HTR-8/SVneo (cell line): ENCODE results near the gene RPS27L.
A peak's percentile ranks its signal among the peaks of the same experiment; 100 is the strongest.

Experiments
- DNase-seq: peaks from one replicate; pipeline ENCODE4 v3.0.0; 2011; ENCODE audit warnings: low spot score, mixed read lengths; ENCODE audit not compliant: insufficient read length
- FAIRE-seq: peaks from 2 replicates; lab custom pipeline; 2011; peaks lifted over from hg19 to GRCh38; lab: Jason Lieb, UNC

Gene RPS27L

DNA sequence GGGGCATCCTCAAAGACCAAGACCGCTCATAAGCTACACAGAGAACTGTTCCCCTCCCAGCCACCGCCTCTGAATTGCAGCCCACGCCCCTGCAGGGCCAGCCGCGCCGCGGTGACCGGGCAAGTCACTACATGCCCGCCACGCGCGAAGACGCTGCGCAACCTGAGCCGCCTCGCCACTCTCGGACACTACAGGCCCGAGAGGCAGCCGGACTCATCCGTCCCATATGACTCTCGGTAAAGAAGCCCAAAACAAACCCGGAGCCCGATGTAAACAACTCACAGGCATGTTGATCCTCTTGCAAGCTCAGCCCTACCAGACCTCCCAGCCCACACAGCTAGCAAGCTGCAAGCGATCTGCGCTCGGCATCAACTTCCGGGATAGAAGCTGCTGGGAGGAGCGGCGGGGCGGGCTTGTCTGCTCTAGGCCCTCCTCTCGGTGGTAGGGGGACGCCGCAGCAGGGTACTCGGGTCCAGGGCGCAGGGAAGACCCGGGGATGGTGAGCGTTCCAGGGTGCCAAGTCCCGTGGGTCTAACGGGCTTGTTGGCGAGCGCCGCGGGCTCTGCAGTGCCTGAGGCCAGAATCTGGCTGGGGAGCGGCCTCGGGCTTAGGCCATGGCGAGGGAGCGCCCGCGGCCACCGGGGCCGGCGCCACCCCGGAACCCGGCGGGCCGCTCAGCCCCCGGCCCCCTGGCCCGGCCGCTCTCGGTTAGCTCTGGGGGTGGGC, at the start of gene RPS27L:
Gene RPS27L (minus strand): TSS at position 360 of the 726 bp plus-strand sequence. CDS start 72 bp downstream, at position 288.
- DNase-seq (peak; percentile 87), FAIRE-seq (peak; percentile 77)

DNA sequence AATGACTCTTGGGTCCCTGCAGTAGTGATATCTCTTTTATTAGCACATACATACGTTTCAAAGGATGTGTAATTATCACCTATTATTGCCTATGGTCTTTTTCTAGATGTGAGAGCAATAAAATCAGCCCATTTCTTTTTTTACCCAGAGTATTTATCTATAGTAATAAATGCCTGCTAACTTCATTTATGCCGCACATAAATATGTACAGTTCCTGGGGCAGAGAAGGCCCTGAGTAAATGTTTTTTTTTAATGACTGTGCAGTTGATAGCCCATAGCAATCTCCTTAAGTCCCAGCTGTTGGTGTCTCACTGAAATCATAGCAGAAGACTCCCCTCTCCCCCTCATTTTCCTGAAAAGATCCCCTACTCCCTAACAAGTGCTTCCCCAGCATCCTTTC, 48.8 kb upstream of the RPS27L start:
- DNase-seq (no peak), FAIRE-seq (no peak)

DNA sequence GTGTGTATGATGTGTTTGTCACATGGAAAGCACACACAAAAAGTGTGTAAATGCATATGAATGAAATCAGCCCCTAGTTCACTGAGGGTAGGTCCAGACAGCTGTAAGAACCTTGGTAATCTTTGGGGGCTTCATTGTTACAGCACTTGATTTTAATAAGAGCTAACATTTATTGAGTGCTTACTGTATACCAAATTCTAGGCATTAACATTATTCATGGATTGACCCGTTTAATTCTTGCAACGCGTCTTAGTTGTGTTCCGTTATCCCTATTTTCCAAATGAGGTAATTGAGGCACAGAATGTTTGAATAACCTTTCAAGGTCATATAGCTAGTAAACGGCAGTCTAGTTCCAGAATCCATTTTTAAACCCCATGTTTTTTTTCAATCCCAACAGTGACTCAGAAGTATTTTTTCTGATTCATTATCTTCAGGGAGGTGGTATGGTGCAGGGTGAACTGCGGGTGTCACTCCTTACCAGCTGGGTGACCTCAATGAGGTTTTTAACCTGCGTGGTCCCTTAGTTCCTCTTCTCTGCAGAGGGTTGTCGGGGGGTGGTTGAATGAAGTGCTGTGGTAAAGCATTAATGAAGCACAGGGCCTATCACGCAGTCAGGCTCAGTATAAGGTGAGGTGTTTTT, 46.3 kb upstream of the RPS27L start:
- no peak for FAIRE-seq
- no peak for DNase-seq

DNA sequence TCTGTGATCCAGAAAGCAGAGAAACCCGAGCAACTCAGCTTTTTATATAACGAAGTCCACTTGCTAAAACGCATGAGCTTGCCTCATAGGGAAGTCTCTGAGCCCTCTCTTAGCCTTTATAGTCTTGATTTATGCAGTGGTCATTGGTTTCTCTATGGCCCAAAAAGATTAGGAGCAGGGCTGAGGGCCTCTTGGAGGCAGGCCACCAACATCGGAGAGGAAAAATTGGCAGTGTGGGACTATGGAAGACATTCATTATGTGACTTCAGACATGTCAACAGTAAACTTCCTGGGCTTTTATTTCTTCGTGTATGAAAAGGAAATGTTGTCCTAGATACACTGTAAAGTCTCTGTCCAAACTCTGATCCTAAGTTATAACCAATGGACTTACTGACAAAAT, 45.6 kb upstream of the RPS27L start:
- FAIRE-seq: no peak
- DNase-seq: no peak

DNA sequence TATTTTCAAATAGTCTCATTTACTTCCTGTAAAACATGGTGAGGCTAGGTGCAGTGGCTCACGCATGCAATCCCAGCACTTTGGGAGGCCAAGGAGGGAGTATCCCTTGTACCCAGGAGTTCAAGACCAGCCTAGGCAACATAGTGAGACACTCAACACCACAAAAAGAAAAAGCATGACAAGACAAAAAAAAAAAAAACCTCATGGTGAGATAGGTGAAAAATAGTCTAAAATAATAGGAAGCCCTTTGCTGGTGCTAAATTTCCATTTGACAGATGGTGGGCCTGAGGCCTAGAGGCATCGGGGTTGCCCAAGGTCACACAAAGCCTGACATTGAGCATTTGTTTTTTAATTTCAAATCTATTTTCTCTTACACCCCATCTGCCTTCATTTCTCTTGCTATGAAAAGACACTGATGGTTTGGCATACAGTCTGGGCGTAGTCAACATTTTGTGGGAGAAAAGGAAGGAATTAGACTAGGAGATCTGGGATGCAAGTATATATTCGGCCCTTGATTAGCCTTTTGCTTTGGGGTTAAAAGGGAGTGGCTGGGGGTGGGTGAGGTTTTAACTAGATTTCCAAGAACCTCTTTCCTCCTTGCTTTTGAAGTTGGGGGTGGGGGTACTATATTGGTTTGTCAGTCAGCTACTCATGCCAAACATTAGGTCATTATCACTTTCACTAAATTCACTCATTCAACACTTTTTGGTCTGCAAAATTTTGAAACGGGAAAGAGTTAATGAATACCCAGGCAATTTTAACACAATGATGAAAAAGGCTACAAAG, 43.4 kb upstream of the RPS27L start:
- FAIRE-seq (no peak), DNase-seq (no peak)

DNA sequence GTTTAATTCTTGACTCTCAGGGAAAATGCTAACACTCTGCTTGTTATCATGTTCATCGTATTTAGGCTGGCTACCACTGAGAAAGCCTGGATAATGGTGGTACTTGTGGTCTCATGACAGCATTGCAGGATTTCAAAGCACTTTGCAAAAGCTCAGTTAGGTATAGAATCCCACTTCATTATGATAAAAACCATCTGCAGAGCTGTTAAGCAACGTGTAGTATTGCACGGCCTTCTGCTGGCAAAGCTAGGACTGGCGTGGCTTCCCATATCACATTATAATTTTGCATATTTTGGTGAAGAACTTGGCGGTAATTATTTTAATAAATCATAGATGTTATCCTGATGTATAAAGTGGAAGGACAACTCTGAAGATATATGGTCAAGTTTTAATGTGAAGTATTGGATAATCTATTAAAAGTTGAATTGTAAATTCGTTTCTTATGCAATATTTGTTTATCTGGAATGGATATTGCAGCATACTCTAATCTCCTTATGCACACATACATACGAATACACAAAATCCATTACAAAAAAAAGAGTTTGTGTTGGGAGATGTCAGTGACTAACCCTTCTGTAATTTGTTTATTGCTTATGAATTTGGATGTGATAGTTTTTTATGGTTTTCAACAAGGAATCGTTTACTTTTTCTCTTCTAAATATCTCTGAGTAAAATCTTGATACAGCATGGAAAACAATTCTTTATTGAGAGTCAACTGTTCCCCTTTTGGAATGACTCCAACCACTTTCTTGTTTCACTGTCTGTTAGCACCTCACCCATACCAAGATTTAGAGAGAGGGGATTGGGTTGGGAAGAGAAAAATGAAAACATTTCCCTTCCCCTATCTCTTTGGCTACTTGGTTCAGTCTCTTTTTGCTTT, 41.3 kb upstream of the RPS27L start:
- no peak for FAIRE-seq
- DNase-seq: no peak

DNA sequence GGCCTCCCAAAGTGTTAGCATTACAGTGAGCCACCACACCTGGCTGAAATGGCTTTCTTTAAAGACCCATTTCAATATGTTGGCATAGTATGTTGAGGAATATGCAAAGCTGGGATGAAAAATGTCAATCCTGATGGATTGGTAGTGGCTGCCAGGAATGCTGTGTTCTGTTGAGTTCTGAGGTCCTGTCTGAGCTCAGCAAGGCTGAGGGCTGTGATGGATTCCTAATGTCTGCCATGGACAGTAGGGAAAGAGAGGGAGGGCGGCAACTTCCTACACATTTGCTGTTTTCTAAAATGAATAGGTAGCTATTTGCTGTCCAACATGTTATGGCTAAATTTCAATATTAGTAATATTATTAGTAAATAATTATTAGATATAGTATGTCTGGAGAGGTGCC, 40.3 kb upstream of the RPS27L start:
- no peak for FAIRE-seq
- no peak for DNase-seq

DNA sequence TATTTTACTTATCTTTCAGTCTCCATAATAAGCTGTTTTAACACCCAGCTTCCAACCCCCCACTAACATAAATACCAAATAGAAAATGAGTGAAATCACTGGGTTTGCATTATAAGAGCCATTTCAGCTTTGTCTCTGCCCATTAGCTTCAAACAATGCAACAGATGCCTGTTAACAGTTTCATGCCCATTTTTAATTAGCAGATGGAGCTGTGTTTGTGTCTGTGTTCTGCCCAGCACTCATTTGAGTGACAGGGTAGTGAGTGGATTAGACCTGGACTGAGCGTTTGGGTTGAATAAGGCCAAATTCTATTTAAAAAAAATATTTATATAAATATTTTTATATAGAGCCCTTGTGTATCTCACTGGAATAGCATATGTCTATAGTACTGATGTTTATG, 39.6 kb upstream of the RPS27L start:
- FAIRE-seq (no peak), DNase-seq (no peak)

DNA sequence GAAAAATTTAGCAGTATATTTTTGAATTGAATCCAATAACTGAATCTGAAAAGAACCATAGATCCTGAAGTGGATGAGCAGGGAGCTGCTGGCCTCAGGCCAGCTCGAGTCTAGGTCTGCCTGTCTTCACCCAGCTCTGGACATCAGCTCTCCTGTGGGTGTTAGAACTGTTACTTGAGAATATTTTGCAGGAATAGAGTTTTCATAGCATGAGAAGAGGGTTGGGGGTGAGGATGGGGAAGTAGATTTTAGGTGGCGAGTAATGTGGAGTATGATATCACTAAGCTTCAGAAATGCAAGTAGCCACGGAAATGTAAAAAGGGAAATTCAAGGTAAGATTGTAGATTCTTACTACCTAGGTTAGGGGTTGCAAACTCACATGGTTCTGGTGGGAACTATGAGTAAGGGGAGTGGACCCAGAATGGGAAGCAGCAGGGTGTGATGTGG, 38.3 kb upstream of the RPS27L start:
- FAIRE-seq (no peak), DNase-seq (no peak)

DNA sequence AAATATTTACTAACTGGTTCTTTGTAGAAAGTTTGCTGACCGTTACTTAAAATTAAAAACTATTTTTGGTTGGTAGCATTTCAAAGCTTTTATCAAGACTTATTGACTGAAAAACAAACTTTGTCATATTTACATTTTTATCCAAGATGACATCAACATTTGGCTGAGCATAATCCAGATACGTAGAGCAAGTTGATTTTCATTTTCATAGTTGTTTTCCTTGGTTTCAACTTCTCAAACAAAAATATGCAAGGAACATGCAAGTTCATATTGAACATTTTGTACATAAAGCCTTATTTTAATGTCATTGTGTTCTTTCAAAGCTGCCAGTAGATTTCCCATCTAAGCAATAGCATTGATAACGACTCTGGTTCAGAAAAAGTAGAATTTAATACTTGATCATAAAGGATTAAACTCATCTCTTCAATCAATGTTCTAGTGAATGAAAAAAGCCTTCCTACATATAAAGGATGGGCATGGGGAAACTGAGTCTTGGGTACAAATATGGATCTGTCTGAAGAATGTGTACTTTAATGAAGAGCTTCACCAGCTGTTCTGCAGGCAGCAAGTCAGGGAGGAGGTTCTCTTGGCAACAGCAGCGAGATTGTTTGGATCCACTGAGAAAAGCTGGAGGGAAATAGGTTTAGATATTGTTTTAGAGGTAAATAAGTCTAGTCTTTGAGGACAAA, 37.7 kb upstream of the RPS27L start:
- FAIRE-seq (no peak), DNase-seq (no peak)

DNA sequence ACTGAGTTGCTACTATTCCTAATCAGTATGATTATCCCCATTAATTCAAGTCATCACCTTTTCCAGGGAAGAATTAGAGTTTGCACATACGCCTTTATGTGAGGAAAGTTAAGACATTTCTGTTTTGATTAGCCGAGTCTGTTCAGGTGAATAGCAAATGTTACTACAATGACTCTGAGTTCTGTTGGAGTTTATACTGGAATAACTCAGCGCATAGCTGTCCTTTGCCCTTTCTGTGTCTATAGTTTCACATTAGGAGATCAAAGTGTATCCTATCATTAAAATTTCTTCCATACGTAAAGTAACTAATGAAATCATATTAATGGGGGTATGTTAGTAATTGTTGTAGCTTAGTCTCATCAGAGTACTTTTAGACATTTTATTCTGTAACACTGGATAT, 37.0 kb upstream of the RPS27L start:
- DNase-seq: no peak
- FAIRE-seq: no peak

DNA sequence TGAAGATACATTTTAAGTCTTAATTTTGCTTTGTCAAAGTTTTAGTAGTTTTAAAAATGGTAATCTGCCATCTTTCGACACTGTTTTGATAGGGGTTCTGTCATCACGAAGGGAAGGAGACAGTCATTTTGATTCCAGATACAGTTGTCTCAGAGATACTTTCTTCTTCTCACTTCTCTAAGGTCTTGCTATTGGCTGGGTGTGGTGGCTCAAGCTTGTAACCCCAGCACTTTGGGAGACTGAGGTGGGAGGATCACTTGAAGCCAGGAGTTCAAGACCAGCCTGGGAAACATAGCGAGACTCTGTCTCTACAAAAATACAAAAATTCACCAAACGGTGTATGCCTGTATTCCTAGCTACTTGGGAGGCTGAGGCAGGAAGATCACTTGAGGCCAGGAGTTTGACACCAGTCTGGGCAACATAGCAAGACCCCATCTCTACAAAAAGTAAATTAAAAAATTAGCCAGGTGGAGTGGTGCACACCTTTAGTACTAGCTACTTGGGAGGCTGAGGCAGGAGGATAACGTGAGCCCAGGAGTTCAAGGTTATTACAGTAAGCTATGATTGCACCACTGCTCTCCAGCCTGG, 35.4 kb upstream of the RPS27L start:
- DNase-seq: no peak
- no peak for FAIRE-seq

DNA sequence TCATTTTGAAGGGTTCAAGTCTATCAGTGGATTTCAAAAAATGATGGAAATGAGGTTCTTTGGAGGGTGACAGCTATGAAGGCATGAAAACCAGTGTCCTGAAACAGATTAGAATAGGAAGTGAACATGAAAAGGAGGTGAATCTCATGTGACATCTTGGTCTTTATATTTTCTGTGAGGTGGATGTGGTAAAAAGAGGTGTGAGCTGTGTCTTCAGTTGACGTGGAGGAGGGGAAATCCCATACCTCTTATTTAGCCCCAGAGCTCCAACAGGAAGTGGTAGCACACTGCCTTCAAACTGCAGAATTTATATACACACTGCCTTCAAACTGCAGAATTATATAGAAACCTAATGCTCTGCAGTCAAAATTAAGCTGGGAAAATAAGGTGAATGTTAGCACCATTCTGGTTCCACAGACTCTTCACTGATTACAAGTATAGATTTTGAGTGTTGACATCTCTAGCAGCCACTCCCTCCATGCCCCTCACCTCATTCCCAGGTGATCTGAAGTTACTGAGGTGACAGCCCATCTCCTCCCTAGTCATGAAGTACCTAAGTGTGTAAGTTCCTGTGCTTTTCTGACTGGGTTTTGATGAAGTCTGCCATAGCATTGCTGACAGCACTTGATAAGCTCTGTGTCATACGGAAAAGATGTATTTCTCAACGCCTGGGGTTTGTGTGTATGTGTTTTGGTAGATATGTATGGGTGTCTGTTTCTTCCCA, 34.8 kb upstream of the RPS27L start:
- FAIRE-seq (no peak), DNase-seq (no peak)

DNA sequence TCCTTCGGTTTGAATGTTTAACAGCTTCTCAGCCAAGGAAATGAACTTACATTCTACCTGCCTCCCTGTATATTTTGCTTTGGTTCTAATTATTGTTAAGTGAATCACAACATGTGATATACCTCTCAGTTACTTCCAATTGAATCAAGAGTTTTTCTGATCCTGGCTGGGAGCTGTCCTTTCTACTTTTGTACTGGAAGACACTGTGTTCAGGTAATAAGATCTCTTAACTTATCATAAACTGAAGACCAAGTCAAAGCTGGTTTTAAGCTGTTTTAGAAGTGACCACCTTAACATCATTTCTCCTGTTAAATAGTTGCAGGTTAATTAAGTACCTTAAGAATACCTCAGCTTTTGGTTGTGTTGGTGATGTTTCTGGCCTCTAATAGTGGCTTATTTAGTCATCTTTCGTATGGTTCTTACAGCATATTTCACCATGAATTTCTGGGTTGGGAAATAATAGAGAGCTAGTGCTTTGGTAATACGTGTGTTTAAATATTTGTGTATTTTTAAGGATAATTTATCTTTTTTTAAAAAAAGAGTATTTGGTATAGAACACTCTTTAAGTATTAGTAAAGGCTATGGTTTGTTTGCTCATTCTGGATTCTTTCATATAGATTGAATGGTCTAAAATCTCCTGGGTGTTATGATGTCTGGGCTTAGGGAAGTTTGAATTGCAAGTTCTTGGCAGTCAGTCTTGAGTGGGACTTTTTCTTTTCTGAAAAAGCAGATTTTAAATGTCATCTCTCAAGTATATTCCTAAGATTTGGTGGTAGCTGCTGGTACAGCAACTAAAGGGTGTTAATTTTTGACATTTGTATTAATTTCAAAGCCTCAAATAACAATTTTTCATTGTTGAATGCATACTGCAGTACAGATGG, 33.7 kb upstream of the RPS27L start:
- DNase-seq (no peak), FAIRE-seq (no peak)

DNA sequence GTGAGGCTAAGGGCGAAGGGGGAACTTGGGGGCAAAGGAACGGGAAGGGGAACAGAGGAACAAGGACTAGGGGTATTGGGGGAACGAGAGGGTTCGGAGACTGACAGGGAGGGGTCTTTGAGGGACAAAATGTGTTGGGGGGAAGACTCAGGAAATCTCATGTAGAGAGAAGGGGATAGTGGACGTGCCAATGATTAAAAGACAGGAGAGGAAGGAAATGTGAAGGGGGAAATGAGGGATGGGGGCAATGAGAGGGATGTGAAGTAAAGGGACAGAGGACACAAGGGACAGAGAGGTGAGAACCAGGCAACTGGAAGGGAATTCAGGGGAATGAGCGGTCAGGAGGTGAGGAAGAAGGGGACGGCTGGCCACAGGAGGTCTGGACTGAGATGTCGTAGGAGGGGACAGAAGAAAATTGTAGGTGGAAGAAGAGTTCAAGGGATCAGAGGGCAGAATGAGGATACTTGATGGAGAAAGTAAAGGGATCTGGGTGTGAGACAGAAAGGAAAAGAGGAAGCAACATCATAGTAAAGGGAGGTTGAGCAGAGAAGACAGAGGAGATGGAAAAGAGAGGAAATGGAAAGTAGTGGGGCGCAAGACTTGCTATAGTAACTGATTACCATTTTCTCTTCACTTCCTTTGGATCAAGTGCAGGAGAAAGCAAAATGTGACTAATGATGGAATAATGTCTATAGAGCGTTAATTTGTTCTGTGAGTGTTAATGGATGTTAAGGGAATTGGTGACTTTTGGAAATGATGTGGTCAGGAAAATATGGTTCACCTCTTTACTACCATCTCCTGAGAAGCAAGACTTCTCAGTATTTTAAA, 32.9 kb upstream of the RPS27L start:
- no peak for FAIRE-seq
- no peak for DNase-seq

DNA sequence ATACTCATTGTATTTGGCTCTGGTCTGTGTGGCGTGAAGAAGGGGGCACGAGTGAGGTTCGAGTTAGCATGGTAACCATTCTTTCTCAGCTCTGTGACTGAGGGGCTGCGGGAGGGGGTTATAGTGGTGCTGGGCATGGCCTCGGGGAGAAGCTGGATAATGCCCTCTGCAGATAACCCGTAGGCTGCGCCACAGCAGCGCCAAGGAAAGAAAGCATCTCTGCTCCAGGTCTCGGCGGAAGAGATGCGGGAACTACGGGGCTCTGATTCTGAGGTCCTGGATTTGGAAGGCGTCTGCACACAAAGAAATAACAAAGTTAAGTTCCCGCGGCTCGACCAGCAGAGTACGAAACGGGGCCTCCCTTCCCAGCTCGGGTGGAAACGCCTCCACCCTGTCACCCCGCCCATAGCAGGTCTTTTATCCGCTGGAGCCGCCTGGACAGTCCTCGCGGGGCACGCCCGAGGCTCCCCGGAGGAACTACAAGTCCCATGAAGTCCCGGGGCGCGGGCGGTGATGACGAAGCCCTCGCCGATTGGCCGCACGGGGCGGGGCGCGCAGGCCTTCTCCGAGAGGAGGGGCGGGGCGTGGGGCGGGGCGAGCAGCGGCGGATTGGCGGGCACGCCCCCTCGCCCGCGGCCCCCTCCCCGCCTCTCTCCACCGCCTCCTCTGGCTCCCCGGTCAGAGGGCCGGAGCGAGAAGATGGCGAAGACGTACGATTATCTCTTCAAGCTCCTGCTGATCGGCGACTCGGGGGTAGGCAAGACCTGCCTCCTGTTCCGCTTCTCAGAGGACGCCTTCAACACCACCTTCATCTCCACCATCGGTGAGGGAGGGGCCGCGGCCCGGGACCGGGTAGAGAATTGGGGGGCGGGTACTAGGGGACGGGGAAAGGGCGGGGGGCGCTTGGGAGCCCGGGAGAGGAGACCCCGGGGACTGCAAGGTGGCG, 31.9 kb upstream of the RPS27L start, which contains the start of gene RAB8B:
Gene RAB8B (plus strand): TSS at position 681 of the 946 bp plus-strand sequence. CDS start 19 bp downstream, at position 700.
- DNase-seq (peak; percentile 89), FAIRE-seq (no peak)
